Right lobe of liver (tissue), 4 donors: ENCODE measurements around the gene NOCT.

ENCODE experiments used
- CTCF ChIP-seq, 4 donors: fragments of 200-600 bp in 3 of 4; fragments of 450-650 bp in 1 of 4; IDR thresholded peaks; one replicate each; pipeline versions ENCODE4 v1.5.1 to v1.8.0; 2016 to 2022; ENCODE audit warnings: antibody characterized with exemption in 4 of 4, mild to moderate bottlenecking in 2 of 4
- POLR2A ChIP-seq: fragments of 450-650 bp; IDR thresholded peaks from one replicate; pipeline ENCODE4 v1.6.1; 2017; ENCODE audit warnings: antibody characterized with exemption, mild to moderate bottlenecking
- donor health status: DM: no; HTN: no; CAD: no.
- donor health status: DM: no; HTN: no; CAD: no.
- donor health status: DM: no; HTN: yes; CAD: no.

DNA sequence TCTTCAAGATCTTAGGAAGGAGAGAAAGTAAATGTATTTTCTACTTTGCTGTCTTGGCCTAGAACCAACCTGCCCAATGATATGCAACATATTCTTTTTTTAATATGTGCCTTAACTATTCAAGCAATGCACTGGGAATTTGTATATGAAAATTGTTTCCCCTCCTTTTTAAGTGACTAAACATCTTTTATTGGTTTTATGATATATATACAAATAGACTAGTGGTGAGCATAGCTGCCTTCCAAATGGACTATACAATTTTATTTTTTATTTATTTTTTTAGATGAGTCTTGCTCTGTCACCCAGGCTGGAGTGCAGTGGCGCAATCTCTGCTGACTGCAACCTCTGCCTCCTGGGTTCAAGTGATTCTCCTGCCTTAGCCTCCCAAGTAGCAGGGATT, 10.3 kb downstream of the NOCT start:
- no peak for TF ChIP-seq POLR2A
- no peak for TF ChIP-seq CTCF (IDR thresholded peaks at IDR 0.05)
